ENCODE data around the gene GLB1L3. TPM values are rescaled to one million over a fixed set of nuclear protein-coding genes. Genes with fewer than 3 reads are reported as not detected.

GLB1L3 gene
- total and polyA plus RNA-seq, 7 experiments from 2014 or later, result 1.0 to 11.4 (median 2.5) TPM

DNA sequence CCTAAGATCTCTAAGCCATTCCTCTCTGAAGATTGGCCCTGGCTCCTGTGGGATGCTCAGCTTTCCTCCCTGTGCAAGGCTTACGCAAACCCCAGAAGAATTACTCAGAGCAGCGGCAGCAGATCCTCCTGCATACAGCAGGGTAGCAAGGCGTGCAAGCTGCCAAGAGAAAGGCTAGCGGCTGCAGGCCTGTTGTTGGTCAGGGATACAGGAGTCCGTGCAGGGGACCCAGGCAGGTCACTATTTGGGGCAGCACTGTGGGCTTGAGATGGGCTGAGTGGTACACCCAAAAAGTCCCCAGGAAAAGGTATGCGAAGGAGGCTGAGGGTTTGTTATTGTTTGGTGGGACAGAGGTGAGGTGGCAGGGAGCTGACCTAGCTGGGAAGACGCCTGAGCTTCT, 57.1 kb downstream of the GLB1L3 start:
- peaks cover 5 to 57% (median 9%) of the 10 kb centered on the region in 5 donors for H3K27me3 Mint-ChIP-seq
- H3K27ac Mint-ChIP-seq, result no peak overlapping the region
- POLR2A ChIA-PET, result no interaction called here

DNA sequence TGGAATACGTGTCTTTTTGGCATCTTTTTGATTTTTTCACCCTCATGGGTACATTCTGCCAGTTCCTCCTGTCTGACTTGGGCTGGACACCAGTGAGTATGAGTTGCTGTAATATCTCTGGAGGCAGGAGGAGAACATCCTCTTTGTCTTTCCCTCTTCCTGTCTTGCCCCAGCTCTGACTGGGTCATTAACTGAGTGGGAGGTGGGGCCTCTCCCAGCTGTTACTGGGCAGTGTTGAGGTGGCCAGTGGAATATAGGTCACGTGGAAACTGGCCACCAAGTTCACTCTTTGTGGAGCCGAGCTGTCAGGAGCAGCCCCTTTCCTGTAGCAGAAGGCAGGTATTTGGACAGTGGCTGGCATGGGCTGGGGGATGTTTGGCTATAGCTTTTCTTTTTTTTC, 57.8 kb downstream of the GLB1L3 start:
- Histone ChIP-seq H3K27ac (ENCODE audit: low read depth, low read length) (no peak overlapping the region), H3K36me3 (ENCODE audit: control insufficient read depth in 2 of 3, insufficient read depth in 3 of 3, low read length in 3 of 3) (no peaks in the 10 kb centered on the region), H3K4me3 (ENCODE audit: low read length) (no peak overlapping the region), H3K27me3 (ENCODE audit: control insufficient read depth in 2 of 2, insufficient read depth in 2 of 2, low read length in 2 of 2) (no peaks in the 10 kb centered on the region), H3K4me1 (ENCODE audit: control insufficient read depth in 2 of 2, insufficient read depth in 2 of 2, low read length in 2 of 2) (peaks cover 7 to 9% of the 10 kb centered on the region in 2 donors), H3K9me3 (ENCODE audit: control insufficient read depth in 2 of 3, low read length in 3 of 3) (no peaks in the 10 kb centered on the region)
- ChIA-PET CTCF (no interaction called here), POLR2A (no interaction called here)
- ATAC-seq (no peak), DNase-seq (no peak)
- no peaks in the 10 kb centered on the region for H3K9me3 Mint-ChIP-seq
- peak overlapping the region in 1 of 9 donors; percentile 42 for H3K27ac Mint-ChIP-seq
- H3K27me3 Mint-ChIP-seq, result peaks cover 5 to 54% (median 9%) of the 10 kb centered on the region in 5 donors
- peaks cover 3 to 19% (median 17%) of the 10 kb centered on the region in 7 donors for H3K4me1 Mint-ChIP-seq
- intact Hi-C loops (cut with micrococcal nuclease), result loop anchor here (5.0 kb wide), 5 partner anchors 82 to 387 kb away; partner anchors contain the start of genes ACAD8 (in 1 of the 2), IGSF9B (in 1 of the 2) and THYN1 (in 1 of the 2)
- no peaks in the 10 kb centered on the region for H3K36me3 Mint-ChIP-seq
- peak overlapping the region in 2 of 10 donors; percentile 5 to 34 for H3K4me3 Mint-ChIP-seq

More for the DNA sequence above, 57.1 kb downstream of the GLB1L3 start:
- DNase-seq, result no peak
- H3K36me3 ChIP-seq (ENCODE audit: control insufficient read depth in 2 of 3, insufficient read depth in 3 of 3, low read length in 3 of 3), result no peaks in the 10 kb centered on the region
- Mint-ChIP-seq H3K9me3 (no peaks in the 10 kb centered on the region), H3K4me3 (peak overlapping the region in 8 of 10 donors; percentile 11 to 87 (median 80)), H3K4me1 (peaks cover 3 to 19% (median 17%) of the 10 kb centered on the region in 7 donors), H3K36me3 (no peaks in the 10 kb centered on the region)
- no peaks in the 10 kb centered on the region for H3K9me3 ChIP-seq (ENCODE audit: control insufficient read depth in 2 of 3, low read length in 3 of 3)
- H3K27me3 ChIP-seq (ENCODE audit: control insufficient read depth in 2 of 2, insufficient read depth in 2 of 2, low read length in 2 of 2), result no peaks in the 10 kb centered on the region
- H3K4me1 ChIP-seq (ENCODE audit: control insufficient read depth in 2 of 2, insufficient read depth in 2 of 2, low read length in 2 of 2), result peaks cover 7 to 9% of the 10 kb centered on the region in 2 donors
- no peak overlapping the region for H3K4me3 ChIP-seq (ENCODE audit: low read length)
- CTCF ChIA-PET, result no interaction called here
- intact Hi-C loops (cut with micrococcal nuclease), result loop anchor here (5.0 kb wide), 5 partner anchors 81 to 386 kb away; partner anchors contain the start of genes ACAD8 (in 1 of the 2), IGSF9B (in 1 of the 2) and THYN1 (in 1 of the 2)
- no peak overlapping the region for H3K27ac ChIP-seq (ENCODE audit: low read depth, low read length)
- ATAC-seq, result no peak

- POLR2A ChIA-PET, result no interaction called here
- Histone ChIP-seq H3K27me3 (ENCODE audit: control insufficient read depth in 2 of 2, insufficient read depth in 2 of 2, low read length in 2 of 2) (no peaks in the 10 kb centered on the region), H3K4me1 (ENCODE audit: control insufficient read depth in 2 of 2, insufficient read depth in 2 of 2, low read length in 2 of 2) (peaks cover 7 to 9% of the 10 kb centered on the region in 2 donors), H3K27ac (ENCODE audit: low read depth, low read length) (no peak overlapping the region), H3K4me3 (ENCODE audit: low read length) (no peak overlapping the region), H3K9me3 (ENCODE audit: control insufficient read depth in 2 of 3, low read length in 3 of 3) (no peaks in the 10 kb centered on the region), H3K36me3 (ENCODE audit: control insufficient read depth in 2 of 3, insufficient read depth in 3 of 3, low read length in 3 of 3) (no peaks in the 10 kb centered on the region)
- ATAC-seq (no peak), DNase-seq (no peak)
- CTCF ChIA-PET, result no interaction called here
- H3K27ac Mint-ChIP-seq, result no peak overlapping the region
- H3K9me3 Mint-ChIP-seq, result no peaks in the 10 kb centered on the region
- H3K36me3 Mint-ChIP-seq, result no peaks in the 10 kb centered on the region
- H3K27me3 Mint-ChIP-seq, result peaks cover 5 to 47% (median 9%) of the 10 kb centered on the region in 5 donors
- intact Hi-C loops (cut with micrococcal nuclease), result loop anchor here (5.0 kb wide), 5 partner anchors 83 to 388 kb away; partner anchors contain the start of genes ACAD8 (in 1 of the 2), IGSF9B (in 1 of the 2) and THYN1 (in 1 of the 2)
- peak overlapping the region in 1 of 10 donors; percentile 22 for H3K4me3 Mint-ChIP-seq
- H3K4me1 Mint-ChIP-seq, result peaks cover 3 to 19% (median 17%) of the 10 kb centered on the region in 7 donors
Observed at GRCh38 chr11:134334796-134335571, 58.8 kb downstream of the GLB1L3 start.

DNA sequence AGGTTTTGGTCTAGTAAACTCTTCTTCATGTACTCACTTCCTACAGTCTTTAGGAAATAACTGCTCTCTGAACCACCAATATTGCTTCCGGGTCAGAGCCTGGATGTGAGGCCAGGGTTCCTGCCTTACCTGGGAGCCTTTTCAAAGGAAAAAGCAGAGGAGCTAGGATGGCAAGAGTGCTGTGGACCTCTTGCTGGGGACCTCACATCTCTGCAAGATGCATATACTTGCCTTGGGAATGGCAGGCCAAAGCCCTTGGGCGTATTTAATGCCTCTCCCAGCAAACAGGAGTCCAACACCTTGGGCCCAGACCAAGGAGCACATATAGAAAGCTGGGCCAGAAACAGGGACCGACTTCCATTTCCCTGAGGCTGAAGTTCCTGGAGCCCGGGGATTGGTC, 60.9 kb downstream of the GLB1L3 start:
- Mint-ChIP-seq H3K9me3 (no peaks in the 10 kb centered on the region), H3K4me3 (no peak overlapping the region)

DNA sequence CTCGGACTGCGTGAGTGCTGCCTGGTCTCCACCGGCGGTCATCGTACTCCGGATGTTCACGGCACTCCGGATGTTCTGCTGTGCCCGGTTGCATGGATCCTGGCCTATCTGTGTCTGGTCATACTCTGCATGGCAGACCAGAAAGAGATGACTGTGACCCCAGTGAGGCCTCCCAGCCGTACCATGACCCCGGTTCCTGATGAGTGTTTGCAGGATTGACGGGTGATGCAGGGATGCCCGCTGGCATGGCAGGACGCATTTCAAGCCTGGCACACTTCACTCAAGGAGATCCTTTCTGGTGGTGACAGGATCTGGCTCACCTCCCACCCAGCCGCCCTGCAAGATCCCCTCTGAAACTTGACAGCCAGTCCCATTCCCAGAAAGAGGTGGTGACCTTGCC, 61.9 kb downstream of the GLB1L3 start:
- Histone ChIP-seq H3K36me3 (ENCODE audit: control insufficient read depth in 2 of 3, insufficient read depth in 3 of 3, low read length in 3 of 3) (no peaks in the 10 kb centered on the region), H3K4me1 (ENCODE audit: control insufficient read depth in 2 of 2, insufficient read depth in 2 of 2, low read length in 2 of 2) (no peaks in the 10 kb centered on the region), H3K27ac (ENCODE audit: low read depth, low read length) (no peak overlapping the region), H3K4me3 (ENCODE audit: low read length) (no peak overlapping the region), H3K9me3 (ENCODE audit: control insufficient read depth in 2 of 3, low read length in 3 of 3) (no peaks in the 10 kb centered on the region), H3K27me3 (ENCODE audit: control insufficient read depth in 2 of 2, insufficient read depth in 2 of 2, low read length in 2 of 2) (no peaks in the 10 kb centered on the region)
- DNase-seq (no peak), ATAC-seq (no peak)
- H3K27me3 Mint-ChIP-seq, result peaks cover 0 to 24% (median 1%) of the 10 kb centered on the region in 5 donors
- no peaks in the 10 kb centered on the region for H3K9me3 Mint-ChIP-seq
- no peak overlapping the region for H3K27ac Mint-ChIP-seq
- H3K4me3 Mint-ChIP-seq, result no peak overlapping the region
- H3K4me1 Mint-ChIP-seq, result peaks cover 0 to 2% (median 0%) of the 10 kb centered on the region in 7 donors
- intact Hi-C loops (cut with micrococcal nuclease), result no loop called here
- CTCF ChIA-PET, result no interaction called here
- no peaks in the 10 kb centered on the region for H3K36me3 Mint-ChIP-seq
- POLR2A ChIA-PET, result no interaction called here

More for the DNA sequence above, 60.9 kb downstream of the GLB1L3 start:
- intact Hi-C loops (cut with micrococcal nuclease), result no loop called here
- H3K4me1 Mint-ChIP-seq, result peaks cover 0 to 9% (median 7%) of the 10 kb centered on the region in 7 donors
- ChIA-PET POLR2A (interaction anchor here (0.7 kb wide), 1 partner anchor 45 kb away, joined by 3 read pairs; no protein-coding TSS in a partner anchor), CTCF (no interaction called here)
- peaks cover 5 to 31% (median 6%) of the 10 kb centered on the region in 5 donors for H3K27me3 Mint-ChIP-seq
- no peaks in the 10 kb centered on the region for H3K36me3 Mint-ChIP-seq
- H3K27me3 ChIP-seq (ENCODE audit: control insufficient read depth in 2 of 2, insufficient read depth in 2 of 2, low read length in 2 of 2), result no peaks in the 10 kb centered on the region
- no peaks in the 10 kb centered on the region for H3K9me3 ChIP-seq (ENCODE audit: control insufficient read depth in 2 of 3, low read length in 3 of 3)
- DNase-seq (no peak), ATAC-seq (no peak)
- no peaks in the 10 kb centered on the region for H3K36me3 ChIP-seq (ENCODE audit: control insufficient read depth in 2 of 3, insufficient read depth in 3 of 3, low read length in 3 of 3)
- no peak overlapping the region for H3K27ac ChIP-seq (ENCODE audit: low read depth, low read length)
- no peak overlapping the region for H3K4me3 ChIP-seq (ENCODE audit: low read length)
- H3K4me1 ChIP-seq (ENCODE audit: control insufficient read depth in 2 of 2, insufficient read depth in 2 of 2, low read length in 2 of 2), result peaks cover 0 to 7% of the 10 kb centered on the region in 2 donors
- H3K27ac Mint-ChIP-seq, result no peak overlapping the region

DNA sequence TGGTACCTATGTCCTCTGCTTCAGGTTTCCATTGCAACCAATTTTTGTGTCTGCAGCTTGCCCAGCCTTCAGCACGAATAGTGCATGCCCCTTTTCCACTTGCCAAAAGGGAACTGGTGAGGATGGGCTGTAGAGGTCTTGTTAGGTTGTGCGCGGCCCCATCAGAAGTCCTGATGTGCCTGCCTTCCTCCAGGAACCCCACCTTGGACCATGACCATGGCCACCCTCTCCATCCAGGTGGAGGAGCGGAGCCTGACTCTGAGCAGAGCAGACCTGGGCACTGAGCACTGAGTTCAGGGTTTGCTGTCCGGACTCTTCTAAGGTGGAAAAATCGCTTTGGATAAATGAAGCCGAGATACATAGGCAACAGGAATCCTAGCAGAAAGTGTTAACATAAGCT, 62.5 kb downstream of the GLB1L3 start:
- Histone ChIP-seq H3K4me1 (ENCODE audit: control insufficient read depth in 2 of 2, insufficient read depth in 2 of 2, low read length in 2 of 2) (no peaks in the 10 kb centered on the region), H3K9me3 (ENCODE audit: control insufficient read depth in 2 of 3, low read length in 3 of 3) (no peaks in the 10 kb centered on the region), H3K4me3 (ENCODE audit: low read length) (no peak overlapping the region), H3K27ac (ENCODE audit: low read depth, low read length) (no peak overlapping the region), H3K36me3 (ENCODE audit: control insufficient read depth in 2 of 3, insufficient read depth in 3 of 3, low read length in 3 of 3) (no peaks in the 10 kb centered on the region), H3K27me3 (ENCODE audit: control insufficient read depth in 2 of 2, insufficient read depth in 2 of 2, low read length in 2 of 2) (no peaks in the 10 kb centered on the region)
- Mint-ChIP-seq H3K4me3 (no peak overlapping the region), H3K27me3 (peaks cover 0 to 19% (median 0%) of the 10 kb centered on the region in 5 donors), H3K9me3 (no peaks in the 10 kb centered on the region), H3K4me1 (no peaks in the 10 kb centered on the region), H3K27ac (no peak overlapping the region), H3K36me3 (no peaks in the 10 kb centered on the region)
- intact Hi-C loops (cut with micrococcal nuclease), result no loop called here
- DNase-seq (no peak), ATAC-seq (no peak)
- CTCF ChIA-PET, result no interaction called here
- POLR2A ChIA-PET, result no interaction called here
